Lower leg skin (tissue), 3 donors: ENCODE results near the gene CLEC18C.
"Not testable (repeated sequence)": the region's sequence is repeated elsewhere in the genome, so short reads cannot be mapped to it uniquely, and the experiment has no call there.

Experiments
- POLR2A ChIP-seq, 2 donors: fragments of 450-650 bp; IDR thresholded peaks; one replicate each; pipeline ENCODE4 v1.6.1; 2016 to 2017; ENCODE audit warnings: antibody characterized with exemption in 2 of 2, mild to moderate bottlenecking in 1 of 2, moderate library complexity in 1 of 2
- TF ChIP-seq, protein P1 (sequence below), 3 donors: fragments of 450-650 bp; IDR thresholded peaks; one replicate each; pipeline ENCODE4 v1.5.1; 2016; ENCODE audit warnings: antibody characterized with exemption in 3 of 3, mild to moderate bottlenecking in 3 of 3, moderate library complexity in 2 of 3

DNA sequence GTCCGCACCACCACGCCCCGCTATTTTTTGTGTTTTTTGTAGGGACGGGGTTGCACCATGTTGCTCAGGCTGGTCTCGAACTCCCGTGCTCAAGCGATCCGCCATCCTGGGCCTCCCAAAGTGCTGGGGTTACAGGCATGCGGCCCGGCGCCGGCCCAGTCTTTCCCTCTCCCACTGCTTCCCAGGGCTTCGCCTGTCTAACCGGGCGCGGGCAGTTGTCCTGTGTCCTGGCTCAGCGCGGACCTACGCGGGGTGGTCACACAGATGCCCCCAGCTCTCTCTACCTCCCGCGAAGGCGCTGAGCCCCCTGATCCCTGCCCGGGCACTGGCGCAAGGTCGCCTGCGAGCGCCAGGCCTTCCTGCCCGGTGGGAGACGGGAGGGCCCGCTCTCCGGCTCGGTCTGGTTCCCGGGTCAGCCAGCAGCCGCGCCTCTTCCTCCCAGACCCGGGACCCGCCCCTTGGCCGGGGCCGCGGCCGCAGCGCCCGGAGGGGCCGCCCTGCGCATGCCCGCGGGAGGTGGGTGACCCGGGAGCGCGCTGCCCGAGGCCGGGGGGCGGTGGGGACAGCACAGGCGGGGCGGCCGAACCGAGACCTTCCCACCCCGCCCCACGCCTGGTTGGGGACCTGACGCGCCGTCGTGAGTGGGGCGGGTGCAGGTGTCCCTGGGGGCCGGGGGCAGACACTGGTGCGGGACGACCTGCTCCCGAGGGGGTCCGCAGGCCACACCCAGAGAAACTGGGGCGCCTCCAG is 14.4 kb downstream of the CLEC18C start:
- TF ChIP-seq, protein P1, sequence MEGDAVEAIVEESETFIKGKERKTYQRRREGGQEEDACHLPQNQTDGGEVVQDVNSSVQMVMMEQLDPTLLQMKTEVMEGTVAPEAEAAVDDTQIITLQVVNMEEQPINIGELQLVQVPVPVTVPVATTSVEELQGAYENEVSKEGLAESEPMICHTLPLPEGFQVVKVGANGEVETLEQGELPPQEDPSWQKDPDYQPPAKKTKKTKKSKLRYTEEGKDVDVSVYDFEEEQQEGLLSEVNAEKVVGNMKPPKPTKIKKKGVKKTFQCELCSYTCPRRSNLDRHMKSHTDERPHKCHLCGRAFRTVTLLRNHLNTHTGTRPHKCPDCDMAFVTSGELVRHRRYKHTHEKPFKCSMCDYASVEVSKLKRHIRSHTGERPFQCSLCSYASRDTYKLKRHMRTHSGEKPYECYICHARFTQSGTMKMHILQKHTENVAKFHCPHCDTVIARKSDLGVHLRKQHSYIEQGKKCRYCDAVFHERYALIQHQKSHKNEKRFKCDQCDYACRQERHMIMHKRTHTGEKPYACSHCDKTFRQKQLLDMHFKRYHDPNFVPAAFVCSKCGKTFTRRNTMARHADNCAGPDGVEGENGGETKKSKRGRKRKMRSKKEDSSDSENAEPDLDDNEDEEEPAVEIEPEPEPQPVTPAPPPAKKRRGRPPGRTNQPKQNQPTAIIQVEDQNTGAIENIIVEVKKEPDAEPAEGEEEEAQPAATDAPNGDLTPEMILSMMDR (IDR thresholded peaks at IDR 0.05): not testable (repeated sequence)
- TF ChIP-seq POLR2A (IDR thresholded peaks at IDR 0.05): not testable (repeated sequence)
